22Rv1 (cell line): ENCODE data around the gene COL5A2.

Experiments used
- ZFX ChIP-seq: fragments of 450-650 bp; IDR thresholded peaks from 2 replicates; pipeline ENCODE4 v1.6.1; 2017; ENCODE audit warnings: antibody characterized with exemption, borderline replicate concordance
- TF ChIP-seq, protein P1 (sequence below): fragments of 450-650 bp; IDR thresholded peaks from 2 replicates; pipeline ENCODE4 v1.5.1; 2017; ENCODE audit warnings: mild to moderate bottlenecking

DNA sequence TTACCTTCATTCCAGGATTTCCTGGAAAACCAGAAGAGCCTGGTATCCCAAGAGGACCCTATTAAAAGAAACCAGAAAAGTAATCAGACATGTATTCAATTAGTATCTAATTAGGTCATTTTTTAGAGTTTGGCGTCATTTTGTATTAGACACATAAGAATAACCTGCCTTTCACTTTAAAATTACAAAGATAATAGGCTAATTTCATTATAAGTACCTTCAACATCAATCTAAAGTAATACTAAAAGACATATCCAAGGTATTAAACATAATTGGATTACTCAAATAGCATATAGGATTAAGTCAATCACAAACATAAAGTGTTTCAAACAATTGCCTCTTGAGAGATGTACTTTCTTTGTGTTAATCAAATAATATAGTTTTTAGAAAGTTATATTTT is 107.5 kb downstream of the COL5A2 start:
- TF ChIP-seq, protein P1, sequence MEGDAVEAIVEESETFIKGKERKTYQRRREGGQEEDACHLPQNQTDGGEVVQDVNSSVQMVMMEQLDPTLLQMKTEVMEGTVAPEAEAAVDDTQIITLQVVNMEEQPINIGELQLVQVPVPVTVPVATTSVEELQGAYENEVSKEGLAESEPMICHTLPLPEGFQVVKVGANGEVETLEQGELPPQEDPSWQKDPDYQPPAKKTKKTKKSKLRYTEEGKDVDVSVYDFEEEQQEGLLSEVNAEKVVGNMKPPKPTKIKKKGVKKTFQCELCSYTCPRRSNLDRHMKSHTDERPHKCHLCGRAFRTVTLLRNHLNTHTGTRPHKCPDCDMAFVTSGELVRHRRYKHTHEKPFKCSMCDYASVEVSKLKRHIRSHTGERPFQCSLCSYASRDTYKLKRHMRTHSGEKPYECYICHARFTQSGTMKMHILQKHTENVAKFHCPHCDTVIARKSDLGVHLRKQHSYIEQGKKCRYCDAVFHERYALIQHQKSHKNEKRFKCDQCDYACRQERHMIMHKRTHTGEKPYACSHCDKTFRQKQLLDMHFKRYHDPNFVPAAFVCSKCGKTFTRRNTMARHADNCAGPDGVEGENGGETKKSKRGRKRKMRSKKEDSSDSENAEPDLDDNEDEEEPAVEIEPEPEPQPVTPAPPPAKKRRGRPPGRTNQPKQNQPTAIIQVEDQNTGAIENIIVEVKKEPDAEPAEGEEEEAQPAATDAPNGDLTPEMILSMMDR, result no peak
- no peak for TF ChIP-seq ZFX
